Measurements from ENCODE around the gene TMEM184B. TPM values are rescaled to one million over a fixed set of nuclear protein-coding genes. Genes with fewer than 3 reads are reported as not detected.

TMEM184B gene
- total RNA-seq, 4 donors from 2014 or later, result 39.4 to 108 (median 75.3) TPM

DNA sequence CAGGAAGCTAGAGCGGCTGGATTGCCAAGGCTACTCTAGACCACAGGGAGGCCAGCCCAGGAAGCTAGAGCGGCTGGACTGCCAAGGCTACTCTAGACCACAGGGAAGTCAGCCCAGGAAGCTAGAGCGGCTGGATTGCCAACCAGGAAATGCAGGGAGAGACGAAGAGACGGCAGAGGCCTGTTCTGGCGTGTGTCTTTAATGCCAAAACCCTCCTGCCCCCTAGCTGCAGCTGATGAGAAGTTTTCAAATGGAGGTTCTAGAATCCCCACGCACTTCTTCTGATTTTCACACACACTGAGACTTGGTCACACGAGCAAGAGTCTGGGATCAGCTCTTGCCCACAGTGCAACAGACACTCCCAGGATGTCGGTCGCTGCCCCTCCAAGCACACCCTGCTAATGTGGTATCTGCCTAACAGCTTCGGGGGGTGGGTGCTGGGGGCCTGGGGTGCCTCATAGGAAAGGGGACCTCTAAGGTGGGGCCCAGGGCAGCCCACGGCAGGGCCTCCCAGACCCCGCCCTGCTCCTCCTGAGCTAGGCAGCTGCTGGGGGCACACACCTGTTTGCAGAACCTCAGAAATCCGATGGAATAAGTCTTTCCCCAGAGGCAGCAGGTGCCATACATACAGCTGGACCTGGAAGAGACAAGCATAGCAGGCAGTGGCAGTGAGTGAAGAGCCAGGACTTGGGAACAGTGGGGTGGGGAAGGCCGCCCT is 42.5 kb downstream of the TMEM184B start:
- TF ChIP-seq POLR2A (IDR thresholded peaks at IDR 0.05; ENCODE audit: low read depth) (no peak), POLR2AphosphoS5 (IDR thresholded peaks at IDR 0.05) (peak in 1 of 2 donors; percentile 19), EP300 (IDR thresholded peaks at IDR 0.05) (no peak)
- TF ChIP-seq, protein P1, sequence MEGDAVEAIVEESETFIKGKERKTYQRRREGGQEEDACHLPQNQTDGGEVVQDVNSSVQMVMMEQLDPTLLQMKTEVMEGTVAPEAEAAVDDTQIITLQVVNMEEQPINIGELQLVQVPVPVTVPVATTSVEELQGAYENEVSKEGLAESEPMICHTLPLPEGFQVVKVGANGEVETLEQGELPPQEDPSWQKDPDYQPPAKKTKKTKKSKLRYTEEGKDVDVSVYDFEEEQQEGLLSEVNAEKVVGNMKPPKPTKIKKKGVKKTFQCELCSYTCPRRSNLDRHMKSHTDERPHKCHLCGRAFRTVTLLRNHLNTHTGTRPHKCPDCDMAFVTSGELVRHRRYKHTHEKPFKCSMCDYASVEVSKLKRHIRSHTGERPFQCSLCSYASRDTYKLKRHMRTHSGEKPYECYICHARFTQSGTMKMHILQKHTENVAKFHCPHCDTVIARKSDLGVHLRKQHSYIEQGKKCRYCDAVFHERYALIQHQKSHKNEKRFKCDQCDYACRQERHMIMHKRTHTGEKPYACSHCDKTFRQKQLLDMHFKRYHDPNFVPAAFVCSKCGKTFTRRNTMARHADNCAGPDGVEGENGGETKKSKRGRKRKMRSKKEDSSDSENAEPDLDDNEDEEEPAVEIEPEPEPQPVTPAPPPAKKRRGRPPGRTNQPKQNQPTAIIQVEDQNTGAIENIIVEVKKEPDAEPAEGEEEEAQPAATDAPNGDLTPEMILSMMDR (IDR thresholded peaks at IDR 0.05), result peak; percentile 26 to 48 (median 39)
- intact Hi-C loops (cut with DNase I), result loop anchor here (10.0 kb wide), 2 partner anchors 115 to 125 kb away; partner anchors contain the start of gene BAIAP2L2
- DNase-seq (ENCODE audit: extremely low spot score), result no peak
- H3K4me3 ChIP-seq, result no peak overlapping the region
- 65% methylated on average over 5 of the region's 15 CpGs for WGBS
- no peaks in the 10 kb centered on the region for H3K27me3 ChIP-seq
- no peaks in the 10 kb centered on the region for H3K9me3 ChIP-seq
- H3K4me1 ChIP-seq, result peaks cover 30 to 44% (median 39%) of the 10 kb centered on the region in 4 donors
- H3K27ac ChIP-seq (replicated peaks in 1 of 4), result peak overlapping the region; percentile 28 to 64 (median 47)
- peaks cover 36 to 95% (median 89%) of the 10 kb centered on the region in 4 donors for H3K36me3 ChIP-seq

DNA sequence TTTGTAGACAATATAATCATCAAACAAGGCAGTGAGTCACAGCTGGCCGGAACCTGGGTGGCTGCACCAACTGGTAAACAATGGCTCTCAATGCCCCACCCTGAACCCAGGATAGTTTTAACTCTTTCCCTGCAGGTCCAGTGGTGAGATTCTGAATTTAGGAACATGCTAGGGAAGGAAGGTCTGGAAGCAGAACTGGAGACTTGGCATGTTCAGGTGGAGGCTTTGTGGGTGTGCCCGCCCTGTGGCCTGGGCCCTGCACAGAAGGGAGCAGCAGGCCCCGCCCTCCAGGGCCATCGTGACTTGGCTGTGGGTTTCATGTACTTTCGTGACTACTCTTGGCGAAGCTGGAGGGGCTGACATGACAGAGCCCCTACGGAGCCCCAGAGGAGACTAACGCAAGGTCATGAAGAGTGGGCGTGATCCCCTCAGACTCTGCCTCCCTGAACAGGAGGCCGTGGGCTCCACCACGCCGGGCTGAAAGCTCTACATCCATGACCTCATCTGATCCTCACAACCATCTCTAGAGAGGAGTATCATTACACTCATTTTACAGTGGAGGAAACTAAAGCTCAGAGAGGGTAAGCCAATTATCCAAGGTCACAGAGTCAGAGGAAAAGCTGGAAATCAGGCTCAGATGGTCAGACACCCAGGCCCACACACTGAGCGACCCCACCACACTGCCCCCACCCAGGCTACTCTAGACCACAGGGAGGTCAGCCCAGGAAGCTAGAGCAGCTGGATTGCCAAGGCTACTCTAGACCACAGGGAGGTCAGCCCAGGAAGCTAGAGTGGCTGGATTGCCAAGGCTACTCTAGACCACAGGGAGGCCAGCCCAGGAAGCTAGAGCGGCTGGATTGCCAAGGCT is 43.7 kb downstream of the TMEM184B start:
- peak overlapping the region; percentile 65 to 81 (median 69) for H3K27ac ChIP-seq (replicated peaks in 1 of 4)
- peaks cover 30 to 39% (median 36%) of the 10 kb centered on the region in 4 donors for H3K4me1 ChIP-seq
- intact Hi-C loops (cut with DNase I), result no loop called here
- DNase-seq (ENCODE audit: extremely low spot score), result no peak
- no peaks in the 10 kb centered on the region for H3K9me3 ChIP-seq
- TF ChIP-seq, protein P1 (IDR thresholded peaks at IDR 0.05), result no peak
- peak; percentile 51 to 52 for TF ChIP-seq POLR2AphosphoS5 (IDR thresholded peaks at IDR 0.05)
- no peaks in the 10 kb centered on the region for H3K27me3 ChIP-seq
- no peak overlapping the region for H3K4me3 ChIP-seq
- WGBS, result 61% methylated on average over 9 of the region's 14 CpGs
- H3K36me3 ChIP-seq, result peaks cover 37 to 95% (median 89%) of the 10 kb centered on the region in 4 donors

DNA sequence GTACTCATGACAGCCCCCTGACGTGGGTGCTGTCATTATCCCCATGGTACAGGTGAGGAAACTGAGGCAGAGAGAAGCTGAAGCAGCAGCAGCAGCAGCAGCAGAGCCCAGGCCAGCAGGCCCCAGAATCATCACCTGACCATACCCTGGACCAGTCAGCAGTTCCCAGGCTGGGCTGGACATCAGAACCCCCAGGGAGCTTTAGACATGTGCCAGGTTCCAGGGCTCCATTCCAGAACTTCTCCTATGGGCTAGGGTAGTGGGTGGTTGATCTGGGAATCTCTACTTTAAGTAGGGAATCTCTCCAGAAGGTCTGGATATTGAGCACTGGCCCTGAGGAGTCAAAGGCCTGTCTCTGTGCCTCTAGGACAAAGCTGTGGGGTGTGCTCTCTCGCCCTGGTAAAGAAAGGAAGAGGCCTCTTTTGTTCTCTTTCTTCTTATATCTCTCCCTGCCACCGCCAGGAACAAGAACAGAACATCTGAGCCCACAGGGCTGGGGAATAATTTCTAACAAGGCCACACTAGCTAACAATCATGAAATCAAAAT is 44.4 kb downstream of the TMEM184B start:
- 58% methylated on average over 3 of the region's 3 CpGs for WGBS
- Histone ChIP-seq H3K36me3 (peaks cover 37 to 95% (median 91%) of the 10 kb centered on the region in 4 donors), H3K4me3 (no peak overlapping the region), H3K9me3 (no peaks in the 10 kb centered on the region), H3K4me1 (peaks cover 30 to 37% (median 35%) of the 10 kb centered on the region in 4 donors), H3K27me3 (no peaks in the 10 kb centered on the region), H3K27ac (replicated peaks in 1 of 4) (peak overlapping the region; percentile 60 to 81 (median 69))
- intact Hi-C loops (cut with DNase I), result no loop called here
- no peak for TF ChIP-seq EP300 (IDR thresholded peaks at IDR 0.05)
- no peak for DNase-seq (ENCODE audit: extremely low spot score)

DNA sequence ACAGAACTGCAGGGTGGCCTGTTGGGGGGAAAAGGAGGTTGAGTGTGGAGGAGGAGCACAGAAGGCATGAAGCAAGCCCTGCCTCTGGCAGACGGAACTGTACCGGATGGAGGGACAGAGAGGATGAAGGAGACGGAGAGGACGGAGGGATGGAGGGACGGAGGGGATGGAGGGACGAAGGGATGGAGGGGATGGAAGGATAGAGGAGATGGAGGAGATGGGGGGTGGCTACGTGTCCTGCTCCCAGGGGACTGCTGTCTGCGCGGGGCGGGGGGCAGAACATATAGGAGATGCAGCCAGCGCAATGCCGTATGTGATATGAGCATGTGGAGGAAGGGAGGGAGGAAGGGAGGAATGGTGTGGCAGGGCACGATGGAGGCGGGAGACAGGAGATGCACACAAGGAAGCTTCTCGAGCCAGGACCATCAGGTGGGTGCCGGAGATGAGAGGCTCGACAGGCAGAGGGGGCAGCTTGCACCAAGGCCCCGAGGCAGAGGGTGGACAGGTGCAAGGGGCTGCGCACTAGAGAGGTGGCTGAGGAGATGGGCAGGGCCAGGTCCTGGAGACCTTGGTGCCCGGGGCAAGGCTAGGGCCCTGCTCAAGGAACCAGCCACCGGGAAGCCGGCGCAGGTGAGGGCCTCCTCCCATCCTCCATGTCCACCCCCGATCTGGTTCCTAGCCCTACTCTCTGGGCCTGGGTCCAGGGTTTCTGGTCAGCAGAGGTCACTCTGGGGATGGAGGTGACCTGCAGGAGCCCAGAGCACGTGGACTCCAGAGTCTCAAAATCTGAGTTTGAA is 45.8 kb downstream of the TMEM184B start:
- 90% methylated on average over 20 of the region's 25 CpGs for WGBS
- DNase-seq (ENCODE audit: extremely low spot score), result no peak
- Histone ChIP-seq H3K4me1 (peaks cover 30 to 36% (median 31%) of the 10 kb centered on the region in 4 donors), H3K36me3 (peaks cover 37 to 95% (median 91%) of the 10 kb centered on the region in 4 donors), H3K9me3 (no peaks in the 10 kb centered on the region), H3K4me3 (no peak overlapping the region), H3K27ac (replicated peaks in 1 of 4) (peak overlapping the region in 2 of 4 donors; percentile 66 to 81), H3K27me3 (no peaks in the 10 kb centered on the region)
- TF ChIP-seq POLR2AphosphoS5 (IDR thresholded peaks at IDR 0.05) (no peak), POLR2A (IDR thresholded peaks at IDR 0.05; ENCODE audit: low read depth) (no peak), EP300 (IDR thresholded peaks at IDR 0.05) (no peak)
- TF ChIP-seq, protein P1 (IDR thresholded peaks at IDR 0.05), result no peak
- intact Hi-C loops (cut with DNase I), result no loop called here
